Measurements from ENCODE around the gene GPR89B.

GPR89B gene

GRCh38 chr1:147892731-147893214, 35.4 kb upstream of the GPR89B start:
- no peak overlapping the region for H3K4me3 ChIP-seq (ENCODE audit: low read depth, low read length)
- TF ChIP-seq CTCF (IDR thresholded peaks at IDR 0.05; ENCODE audit: low read depth, low read length): peak; percentile 98
- H3K27me3 ChIP-seq: no peaks in the 10 kb centered on the region
- no peaks in the 10 kb centered on the region for H3K36me3 ChIP-seq
- DNase-seq: peak; percentile 25
- H3K9me3 ChIP-seq: no peaks in the 10 kb centered on the region
- peaks cover 3% of the 10 kb centered on the region for H3K4me1 ChIP-seq

GRCh38 chr1:147895123-147895522, 33.1 kb upstream of the GPR89B start:
- H3K27me3 ChIP-seq: no peaks in the 10 kb centered on the region
- H3K9me3 ChIP-seq: no peaks in the 10 kb centered on the region
- no peaks in the 10 kb centered on the region for H3K36me3 ChIP-seq
- DNase-seq: no peak
- peaks cover 3% of the 10 kb centered on the region for H3K4me1 ChIP-seq
- H3K4me3 ChIP-seq (ENCODE audit: low read depth, low read length): no peak overlapping the region
- no peak for TF ChIP-seq CTCF (IDR thresholded peaks at IDR 0.05; ENCODE audit: low read depth, low read length)

GRCh38 chr1:147897029-147897752, 31.0 kb upstream of the GPR89B start:
- TF ChIP-seq CTCF (IDR thresholded peaks at IDR 0.05; ENCODE audit: low read depth, low read length): no peak
- H3K4me3 ChIP-seq (ENCODE audit: low read depth, low read length): no peak overlapping the region
- H3K27me3 ChIP-seq: no peaks in the 10 kb centered on the region
- peak; percentile 33 for DNase-seq
- no peaks in the 10 kb centered on the region for H3K9me3 ChIP-seq
- no peaks in the 10 kb centered on the region for H3K36me3 ChIP-seq
- H3K4me1 ChIP-seq: peaks cover 3% of the 10 kb centered on the region

DNA sequence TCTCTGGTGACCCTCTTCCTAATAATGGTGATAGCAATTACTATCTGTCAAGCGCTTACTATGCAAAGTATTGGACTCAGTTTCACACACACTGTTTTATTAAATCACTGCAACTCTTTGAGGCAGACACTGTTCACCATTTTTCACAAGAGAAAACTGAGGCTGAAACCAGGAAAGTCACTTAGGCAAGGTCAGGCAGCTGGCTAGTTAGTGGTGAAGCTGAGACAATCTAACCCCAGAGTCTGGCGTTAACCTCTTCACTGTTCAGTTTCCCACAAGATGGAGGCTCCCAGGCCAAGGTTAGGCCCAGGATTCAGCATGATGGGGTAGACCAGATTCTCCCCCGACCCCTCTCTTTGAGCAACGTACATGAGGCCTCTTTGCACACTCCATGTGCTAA, 30.4 kb upstream of the GPR89B start:
- Histone ChIP-seq H3K4me1 (peaks cover 3% of the 10 kb centered on the region), H3K4me3 (ENCODE audit: low read depth, low read length) (no peak overlapping the region), H3K9me3 (no peaks in the 10 kb centered on the region), H3K36me3 (no peaks in the 10 kb centered on the region), H3K27me3 (no peaks in the 10 kb centered on the region)
- DNase-seq: no peak
- no peak for TF ChIP-seq CTCF (IDR thresholded peaks at IDR 0.05; ENCODE audit: low read depth, low read length)

- Histone ChIP-seq H3K9me3 (no peaks in the 10 kb centered on the region), H3K36me3 (no peaks in the 10 kb centered on the region), H3K4me3 (ENCODE audit: low read depth, low read length) (no peak within 1 kb of the TSS), H3K27me3 (no peaks in the 10 kb centered on the region), H3K4me1 (no peaks in the 10 kb centered on the region; the same call in 1 of the 2 replicates)
- TF ChIP-seq CTCF (IDR thresholded peaks at IDR 0.05; ENCODE audit: low read depth, low read length): no peak
- DNase-seq: peak; percentile 24
Measured at GRCh38 chr1:147902253-147902845, 25.9 kb upstream of the GPR89B start, which contains the start of gene GJA8. Gene GJA8, plus strand, starts transcription at chr1:147902795. Its CDS starts 5,161 bp downstream, at chr1:147907956.

DNA sequence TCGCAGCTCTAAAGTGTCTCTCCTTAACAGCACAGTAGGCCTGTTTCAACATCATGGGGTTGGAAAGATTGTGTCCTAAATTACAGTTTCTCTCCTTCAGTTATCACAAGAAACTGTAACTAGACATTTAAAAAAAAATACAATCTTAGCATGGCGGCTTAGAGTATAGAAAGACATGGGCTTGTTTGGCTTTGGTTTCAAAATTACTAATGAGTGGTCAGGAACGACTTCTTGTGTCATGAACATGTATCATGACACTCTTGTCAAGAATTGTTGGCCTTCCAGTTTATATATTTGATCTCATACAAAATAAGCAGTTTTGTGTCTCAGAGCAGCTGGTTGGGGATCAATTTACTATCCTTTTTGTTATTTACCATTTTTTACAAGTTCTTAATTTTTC, 23.5 kb upstream of the GPR89B start:
- no peak for DNase-seq
- Histone ChIP-seq H3K27me3 (no peaks in the 10 kb centered on the region), H3K4me3 (ENCODE audit: low read depth, low read length) (no peak overlapping the region), H3K36me3 (no peaks in the 10 kb centered on the region), H3K4me1 (no peaks in the 10 kb centered on the region), H3K9me3 (no peaks in the 10 kb centered on the region)
- TF ChIP-seq CTCF (IDR thresholded peaks at IDR 0.05; ENCODE audit: low read depth, low read length): no peak
